Left colon (tissue), 2 donors: ENCODE results near the gene ZNF280A. TPM values are rescaled to one million over a fixed set of nuclear protein-coding genes. Genes with fewer than 3 reads are reported as not detected.
"Not testable (repeated sequence)": the region's sequence is repeated elsewhere in the genome, so short reads cannot be mapped to it uniquely, and the experiment has no call there.

Experiments
- ATAC-seq: fragments of 200-7000 bp; cut with Tn5 transposase; one replicate; pipeline ENCODE4 v1.9.1; 2020; ENCODE audit warnings: mild to moderate bottlenecking, moderate library complexity
- DNase-seq, 2 donors: peaks; one replicate each; pipeline ENCODE4 v3.0.0-alpha.2; 2020
- intact Hi-C, 2 donors: fragments of 100-400 bp; cut with DNase I in 1 of 2; cut with micrococcal nuclease in 1 of 2; formaldehyde crosslinking; loops; one replicate each; pipeline versions ENCODE4 v1.11.2 to v1.14.0; 2022; cut with DNase I, micrococcal nuclease
- total RNA-seq, 2 donors: library from RNA; stranded (reverse); fragmentation: NEBNext Ultra II Directional; extraction: Animal tissue kit (Norgen Biotek cat#: 25700); gene quantifications; one replicate each; pipeline ENCODE4 v1.2.1, GENCODE V29; 2021
- donor health status: DM: no; HTN: no; CAD: no.
- donor health status: DM: yes; HTN: yes; CAD: no.

ZNF280A gene
- total RNA-seq, 2 donors from 2014 or later: not detected

DNA sequence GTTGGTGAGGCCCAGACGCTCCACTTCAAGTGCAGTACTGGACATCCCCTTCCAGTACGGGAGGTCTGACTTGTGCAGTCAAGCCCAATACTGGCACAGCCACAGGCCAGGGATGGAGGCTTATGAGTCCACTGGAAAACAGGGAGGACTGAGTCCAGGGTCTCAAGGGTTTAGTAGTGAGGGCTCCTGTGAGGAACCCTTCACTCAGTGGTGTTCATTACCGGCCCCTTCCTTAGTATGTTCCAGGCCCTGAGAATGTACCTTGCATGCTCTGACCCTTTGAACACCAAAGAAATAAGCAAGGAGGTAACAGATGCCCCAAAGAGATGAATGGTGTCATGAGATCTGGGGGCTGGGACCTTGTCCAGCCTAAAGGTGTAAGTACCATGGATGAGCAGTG is 27.2 kb upstream of the ZNF280A start:
- DNase-seq (no peak), ATAC-seq (no peak)
- intact Hi-C loops: no loop called here

DNA sequence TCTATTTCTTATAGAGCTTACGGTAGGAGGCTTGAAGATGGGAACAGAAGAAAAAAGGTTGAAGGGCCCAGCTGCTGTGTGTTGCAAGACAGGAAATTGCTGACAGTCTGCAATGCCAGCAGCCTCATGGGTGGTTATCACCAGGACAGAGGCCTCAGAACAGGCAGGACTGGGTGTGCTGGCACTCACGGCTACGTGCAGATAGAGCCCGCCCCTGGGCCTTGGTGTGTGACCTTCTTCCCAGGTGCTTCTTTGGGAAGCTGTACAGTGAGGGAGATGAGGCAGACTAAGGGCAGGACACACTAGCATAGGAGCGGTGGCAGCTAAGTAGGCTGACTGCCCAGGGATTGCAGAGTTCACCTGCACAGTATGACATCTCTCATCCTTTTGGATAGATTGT is 26.4 kb upstream of the ZNF280A start:
- ATAC-seq (no peak), DNase-seq (no peak)
- intact Hi-C loops: no loop called here

DNA sequence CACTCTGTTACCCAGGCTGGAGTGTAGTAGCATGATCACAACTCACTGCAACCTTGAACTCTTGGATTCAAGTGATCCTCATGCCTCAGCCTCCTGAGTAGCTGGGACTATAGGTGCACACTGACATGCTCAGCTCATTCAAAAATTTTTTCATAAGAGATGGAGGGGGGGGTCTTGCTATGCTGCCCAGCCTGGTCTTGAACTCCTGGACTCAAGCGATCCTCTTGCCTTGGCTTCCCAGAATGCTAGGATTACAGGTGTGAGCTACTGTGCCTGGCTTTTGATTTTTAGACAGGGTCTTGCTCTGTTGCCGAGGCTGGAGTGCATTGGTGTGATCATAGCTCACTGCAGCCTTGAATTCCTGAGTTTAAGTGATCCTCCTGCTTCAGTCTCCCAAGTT is 25.0 kb upstream of the ZNF280A start:
- no peak for DNase-seq
- intact Hi-C loops: no loop called here
- no peak for ATAC-seq

DNA sequence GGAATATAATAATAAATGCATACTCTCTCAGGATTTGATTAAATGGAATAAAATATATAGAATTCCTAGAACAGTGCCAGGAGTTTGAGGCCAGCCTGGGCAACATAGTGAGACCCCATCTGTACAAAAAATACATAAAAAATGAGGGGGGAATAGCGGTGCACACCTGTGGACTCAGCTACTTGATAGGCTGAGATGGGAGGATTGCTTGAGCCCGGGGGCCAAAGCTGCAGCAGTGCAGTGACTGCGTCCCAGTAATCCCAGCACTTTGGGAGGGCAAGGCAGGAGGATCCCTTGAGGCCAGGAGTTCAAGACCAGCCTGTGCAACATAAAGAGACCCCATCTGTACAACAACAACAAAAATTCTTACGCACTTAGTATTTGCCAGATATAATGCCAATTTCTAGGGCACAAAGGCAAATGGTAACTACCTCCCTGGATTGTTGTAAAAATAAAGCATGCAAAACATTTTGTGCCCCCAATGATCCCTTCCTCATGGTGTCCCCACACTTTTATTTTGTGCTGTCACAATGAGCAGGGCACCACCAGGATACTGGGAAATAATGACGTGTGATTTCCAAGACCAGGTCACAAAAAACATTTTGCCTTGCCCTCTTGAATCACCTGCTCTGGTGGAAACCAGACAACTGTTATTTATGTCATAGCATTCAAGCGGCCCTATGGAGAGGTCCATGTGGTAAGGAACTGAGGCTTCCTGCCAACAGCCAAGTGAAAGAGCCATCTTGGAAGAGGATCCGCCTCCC is 18.3 kb upstream of the ZNF280A start:
- intact Hi-C loops: no loop called here
- no peak for ATAC-seq
- no peak for DNase-seq

DNA sequence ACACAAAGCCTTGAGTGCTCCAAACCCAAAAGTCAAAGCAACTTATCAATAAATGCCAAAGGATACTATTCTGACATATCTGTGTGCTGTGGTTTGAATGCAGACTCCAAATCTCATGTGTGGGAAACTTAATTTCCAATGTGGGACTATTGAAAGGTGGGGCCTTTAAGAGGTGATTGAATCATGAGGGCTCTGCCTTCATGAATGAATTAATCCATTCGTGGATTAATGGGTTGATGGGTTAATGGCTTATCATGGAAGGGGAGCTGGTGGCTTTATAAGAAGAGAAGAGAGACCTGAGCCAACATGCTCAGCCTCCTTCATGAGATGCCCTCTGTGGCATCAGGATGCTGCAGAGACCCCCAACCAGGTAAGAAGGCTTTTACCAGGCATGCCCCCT is 16.8 kb upstream of the ZNF280A start:
- intact Hi-C loops: no loop called here
- ATAC-seq: no peak
- no peak for DNase-seq

DNA sequence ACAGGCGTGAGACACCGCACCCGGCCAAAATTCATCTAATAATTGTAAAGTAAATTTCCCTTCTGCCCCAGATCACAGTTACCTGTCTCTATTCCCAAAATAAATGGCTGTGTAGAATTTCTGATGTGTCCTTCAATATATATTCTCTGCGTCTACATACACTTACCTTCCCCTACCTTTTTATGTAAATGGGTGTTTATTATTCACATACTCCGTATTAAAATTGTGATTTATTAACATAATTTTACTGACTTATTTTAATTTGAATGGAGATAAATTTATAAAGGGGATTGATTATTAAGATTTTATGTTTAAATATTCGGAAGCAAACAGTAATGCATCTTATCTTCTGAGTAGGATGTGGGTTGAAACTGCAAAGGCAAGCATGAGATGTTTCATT is 16.4 kb upstream of the ZNF280A start:
- ATAC-seq: no peak
- no peak for DNase-seq
- intact Hi-C loops: no loop called here

DNA sequence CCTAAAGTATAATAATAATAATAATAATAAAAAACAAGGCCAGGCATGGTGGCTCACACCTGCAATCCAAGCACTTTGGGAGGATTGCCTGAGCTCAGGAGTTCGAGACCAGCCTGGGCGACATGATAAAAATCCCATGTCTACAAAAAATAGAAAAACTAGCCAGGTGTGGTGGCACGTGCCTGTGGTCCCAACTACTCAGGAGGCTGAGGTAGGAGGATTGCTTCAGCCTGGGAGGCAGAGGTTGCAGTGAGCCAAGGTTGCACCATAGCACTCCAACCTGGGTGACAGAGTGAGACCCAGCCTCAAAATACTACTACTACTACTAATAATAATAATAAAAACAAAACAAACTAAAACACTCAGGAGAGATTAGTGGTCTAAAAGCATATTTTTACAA is 15.6 kb upstream of the ZNF280A start:
- intact Hi-C loops: no loop called here
- DNase-seq (no peak), ATAC-seq (no peak)

DNA sequence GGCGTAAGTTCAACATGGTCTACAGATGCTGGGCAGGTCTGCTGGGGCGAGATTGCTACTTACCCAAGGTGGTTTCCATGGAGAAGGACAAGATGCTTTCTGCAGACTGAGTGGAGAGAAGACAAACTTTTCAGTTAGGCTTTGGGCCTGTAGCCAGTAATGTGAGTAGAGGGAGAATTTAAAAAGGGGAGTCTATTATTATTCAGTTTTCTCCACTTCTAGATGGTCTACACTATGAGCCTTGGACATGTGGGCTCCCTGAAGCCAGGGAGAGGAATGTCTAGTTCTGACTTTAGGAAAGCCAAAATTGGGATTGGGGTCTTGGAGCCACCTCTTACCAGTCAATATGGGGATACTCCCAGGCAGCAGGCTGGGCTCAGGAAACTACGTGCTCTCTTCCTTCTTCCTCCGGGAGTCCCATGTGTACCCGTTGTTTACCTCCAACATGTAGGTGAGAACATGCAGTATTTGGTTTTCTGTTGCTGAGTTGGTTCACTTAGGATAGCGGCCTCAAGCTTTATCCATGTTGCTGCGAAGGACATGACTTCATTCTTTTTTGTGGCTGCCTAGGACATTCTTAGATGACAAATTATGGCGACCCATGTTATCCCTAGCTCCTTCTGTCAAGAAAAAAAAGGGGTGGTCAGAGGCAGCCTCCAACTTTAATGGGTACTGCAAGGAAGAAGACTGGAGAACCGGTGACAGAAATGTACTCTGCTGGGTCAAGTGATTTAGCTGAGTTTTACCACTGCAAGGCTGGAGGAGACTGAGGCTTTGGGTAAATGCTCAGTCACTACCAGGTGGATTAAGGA is 14.7 kb upstream of the ZNF280A start:
- intact Hi-C loops: no loop called here
- DNase-seq (no peak), ATAC-seq (no peak)

DNA sequence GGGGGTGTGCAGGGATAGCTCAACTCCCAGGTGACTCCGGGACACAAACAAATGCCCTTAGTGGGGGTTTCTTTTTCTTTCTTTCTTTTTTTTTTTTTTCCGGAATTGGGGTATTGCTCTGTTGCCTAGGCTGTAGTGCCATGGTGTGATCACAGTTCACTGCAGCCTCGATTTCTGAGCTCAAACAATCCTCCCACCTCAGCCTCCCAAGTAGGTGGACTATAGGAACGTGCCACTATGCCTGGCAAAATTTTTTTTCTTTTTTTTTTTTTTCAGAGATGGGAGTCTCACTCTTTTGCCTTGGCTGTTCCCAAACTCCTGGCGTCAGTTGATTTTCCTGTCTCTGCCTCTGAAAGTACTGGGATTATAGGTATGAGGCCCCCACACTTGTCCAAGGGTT is 13.8 kb upstream of the ZNF280A start:
- intact Hi-C loops: no loop called here
- ATAC-seq: no peak
- no peak for DNase-seq

DNA sequence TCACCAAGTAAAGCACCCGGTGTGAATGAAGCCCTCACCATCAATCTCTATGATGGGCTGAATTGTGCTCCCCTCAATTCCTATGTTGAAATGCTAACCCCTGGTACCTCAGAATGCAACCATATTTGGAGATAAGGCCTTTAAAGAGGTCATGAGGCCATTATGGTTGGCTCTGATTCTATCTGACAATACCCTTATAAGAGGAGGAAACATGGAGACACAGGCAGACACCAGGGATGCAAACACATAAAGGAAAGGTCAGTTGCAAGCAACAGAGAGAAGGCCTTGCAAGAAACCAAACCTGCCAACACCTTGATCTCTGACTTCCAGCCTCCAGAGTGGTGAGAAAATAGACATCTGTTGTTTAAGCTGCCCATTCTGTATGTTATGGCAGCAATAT is 13.3 kb upstream of the ZNF280A start:
- no peak for ATAC-seq
- DNase-seq: no peak
- intact Hi-C loops: no loop called here

DNA sequence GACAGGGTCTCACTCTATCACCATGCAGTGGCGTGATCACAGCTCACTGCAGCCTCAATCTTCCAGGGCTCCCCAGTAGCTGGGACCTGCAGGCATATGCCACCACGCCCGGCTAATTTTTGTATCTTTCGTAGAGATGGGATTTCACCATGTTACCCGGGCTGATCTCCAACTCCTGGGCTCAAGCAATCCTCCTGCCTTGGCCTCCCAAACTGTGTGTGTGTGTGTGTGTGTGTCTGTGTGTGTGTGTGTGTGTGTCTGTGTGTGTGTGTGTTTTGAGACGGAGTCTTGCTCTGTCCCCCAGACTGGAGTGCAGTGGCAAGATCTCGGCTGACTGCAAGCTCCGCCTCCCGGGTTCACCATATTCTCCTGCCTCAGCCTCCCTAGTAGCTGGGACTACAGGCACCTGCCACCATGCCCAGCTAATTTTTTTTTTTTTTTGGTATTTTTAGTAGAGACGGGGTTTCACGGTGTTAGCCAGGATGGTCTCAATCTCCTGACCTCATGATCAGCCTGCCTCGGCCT is 12.5 kb upstream of the ZNF280A start:
- DNase-seq, ATAC-seq, intact Hi-C loops: not testable (repeated sequence)

DNA sequence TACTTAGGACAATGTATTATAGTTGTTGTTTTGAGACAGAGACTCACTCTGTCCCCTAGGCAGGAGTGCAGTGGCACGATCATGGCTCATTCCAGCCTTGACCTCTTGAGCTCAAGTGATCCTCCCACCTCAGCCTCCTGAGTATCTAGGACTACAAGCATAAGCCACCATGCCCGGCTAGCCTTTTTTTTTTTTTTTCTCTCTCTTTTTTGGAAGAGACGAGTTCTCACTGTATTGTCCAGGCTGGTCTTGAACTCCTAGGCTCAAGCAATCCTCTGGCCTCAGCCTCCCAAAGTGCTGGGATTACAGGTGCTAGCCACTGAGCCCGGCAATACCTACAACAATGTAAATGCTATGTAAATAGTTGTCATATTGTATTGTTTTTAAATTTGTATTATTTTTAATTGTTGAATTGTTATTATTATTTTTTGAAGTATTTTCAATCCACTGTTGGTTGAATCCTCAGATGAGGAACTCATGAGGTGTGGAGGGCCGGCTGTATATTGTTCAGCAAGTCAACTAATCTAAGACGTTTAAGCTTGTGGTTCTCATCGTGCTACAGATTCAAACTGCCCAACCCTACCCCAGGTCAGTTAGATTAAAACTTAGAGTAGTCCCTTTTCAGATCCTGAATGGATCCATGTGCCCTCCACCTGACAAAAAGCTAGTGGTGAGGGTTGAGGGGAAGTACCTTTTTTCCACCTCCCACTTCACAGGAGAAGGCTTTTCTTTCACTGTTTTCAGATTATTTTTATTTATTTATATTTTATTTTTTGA is 11.9 kb upstream of the ZNF280A start:
- intact Hi-C loops: no loop called here
- DNase-seq (no peak), ATAC-seq (no peak)

DNA sequence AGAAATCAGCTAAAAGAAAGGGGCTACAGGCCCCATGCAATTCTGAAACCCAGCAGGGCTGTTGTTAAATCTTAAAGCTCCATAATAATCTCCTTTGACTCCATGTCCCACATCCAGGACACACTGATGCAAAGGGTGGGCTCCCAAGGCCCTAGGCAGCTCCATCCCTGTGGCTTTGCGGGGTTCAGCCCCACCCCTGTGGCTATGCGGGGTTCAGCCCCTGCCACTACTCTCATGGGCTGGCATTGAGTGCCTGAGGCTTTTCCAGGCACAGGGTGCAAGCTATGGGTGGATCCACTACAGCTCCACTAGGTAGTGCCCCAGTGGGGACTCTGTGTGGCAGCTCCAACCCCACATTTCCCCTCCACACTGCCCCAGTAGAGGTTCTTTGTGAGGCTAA is 8.7 kb upstream of the ZNF280A start:
- DNase-seq: no peak
- intact Hi-C loops: no loop called here
- ATAC-seq: no peak

DNA sequence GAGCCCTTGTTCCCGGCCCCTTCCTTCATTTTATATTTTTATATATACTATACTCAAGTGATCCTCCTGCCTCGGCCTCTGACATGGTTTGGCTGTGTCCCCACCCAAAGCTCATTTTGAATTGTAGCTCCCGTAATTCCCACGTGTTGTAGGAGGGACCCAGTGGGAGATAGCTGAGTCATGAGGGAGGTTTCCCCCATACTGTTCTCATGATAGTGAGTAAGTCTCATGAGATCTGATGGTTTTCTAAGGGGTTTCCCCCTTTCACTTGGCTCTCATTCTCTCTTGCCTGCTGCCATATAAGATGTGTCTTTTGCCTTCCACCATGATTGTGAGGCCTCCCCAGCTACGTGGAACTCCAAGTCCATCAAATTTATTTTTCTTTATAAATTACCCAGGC is 7.2 kb upstream of the ZNF280A start:
- ATAC-seq (no peak), DNase-seq (no peak)
- intact Hi-C loops: no loop called here

DNA sequence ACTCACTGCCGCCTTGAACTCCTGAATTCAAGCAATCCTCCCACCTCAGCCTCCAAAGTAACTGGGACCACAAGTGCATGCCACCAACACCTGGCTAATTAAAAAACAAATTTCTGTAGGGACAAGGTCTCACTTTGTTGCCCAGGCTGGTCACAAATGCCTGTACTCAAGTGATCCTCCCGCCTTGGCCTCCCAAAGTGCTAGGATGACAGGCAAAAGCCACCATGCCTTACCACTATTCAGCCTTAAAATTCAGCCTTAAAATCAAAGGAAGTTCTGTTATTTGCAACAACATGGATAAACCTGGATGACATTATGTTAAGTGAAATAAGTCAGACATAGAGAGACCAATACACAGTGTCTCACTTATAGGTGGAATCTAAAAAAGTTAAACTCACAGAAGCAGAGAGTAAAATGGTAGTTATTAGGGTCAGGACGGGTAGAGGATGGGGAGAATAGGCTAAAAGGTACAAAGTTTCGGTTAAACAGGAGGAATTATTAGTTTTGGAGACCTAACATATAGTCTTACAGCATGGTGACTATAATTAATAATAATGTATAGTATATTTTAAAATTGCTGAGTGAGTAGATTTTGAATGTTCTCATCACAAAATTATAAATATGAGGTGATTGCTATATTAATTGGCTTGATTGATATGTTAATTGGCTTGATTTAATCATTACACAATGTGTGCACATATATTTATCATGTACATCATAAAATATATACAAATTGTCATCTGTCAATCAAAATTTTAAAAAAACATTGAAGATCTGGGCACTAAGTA is 6.2 kb upstream of the ZNF280A start:
- intact Hi-C loops: no loop called here
- ATAC-seq: no peak

DNA sequence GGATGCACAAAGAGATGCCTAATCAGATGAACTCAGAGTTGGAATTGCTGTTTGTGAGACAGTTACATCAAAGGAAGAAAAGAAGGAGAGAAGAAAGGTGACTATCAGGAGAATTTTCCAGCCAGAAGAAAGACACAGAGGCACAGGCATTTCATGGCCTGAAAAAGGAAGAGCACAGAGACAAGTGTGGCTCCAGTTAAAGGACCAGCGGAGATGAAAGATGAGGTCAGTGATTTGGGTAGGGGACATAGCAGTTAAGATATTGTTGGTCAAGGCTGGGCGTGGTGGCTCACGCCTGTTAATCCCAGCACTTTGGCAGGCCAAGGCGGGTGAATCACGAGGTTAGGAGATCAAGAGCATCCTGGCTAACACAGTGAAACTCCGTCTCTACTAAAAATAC is 3.4 kb upstream of the ZNF280A start:
- no peak for DNase-seq
- no peak for ATAC-seq
- intact Hi-C loops: no loop called here

More for the DNA sequence above, 6.2 kb upstream of the ZNF280A start:
- DNase-seq: no peak

DNA sequence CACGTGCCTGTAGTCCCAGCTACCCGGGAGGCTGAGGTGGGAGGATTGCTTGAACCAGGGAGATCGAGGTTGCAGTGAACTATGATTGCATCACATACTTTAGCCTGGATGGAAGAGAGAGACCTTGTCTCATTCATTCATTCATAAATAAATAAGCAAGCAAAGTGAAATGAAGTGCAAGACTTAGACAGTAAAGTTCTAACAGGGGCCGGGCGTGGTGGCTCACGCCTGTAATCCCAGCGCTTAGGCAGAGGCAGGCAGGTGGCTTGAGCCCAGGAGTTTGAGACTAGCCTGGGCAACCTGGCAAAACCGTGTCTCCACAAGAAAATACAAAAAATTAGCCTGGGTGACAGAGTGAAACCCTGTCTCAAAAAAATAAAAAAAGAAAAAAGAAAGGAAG is 1.6 kb upstream of the ZNF280A start:
- intact Hi-C loops: no loop called here
- DNase-seq (no peak), ATAC-seq (no peak)

DNA sequence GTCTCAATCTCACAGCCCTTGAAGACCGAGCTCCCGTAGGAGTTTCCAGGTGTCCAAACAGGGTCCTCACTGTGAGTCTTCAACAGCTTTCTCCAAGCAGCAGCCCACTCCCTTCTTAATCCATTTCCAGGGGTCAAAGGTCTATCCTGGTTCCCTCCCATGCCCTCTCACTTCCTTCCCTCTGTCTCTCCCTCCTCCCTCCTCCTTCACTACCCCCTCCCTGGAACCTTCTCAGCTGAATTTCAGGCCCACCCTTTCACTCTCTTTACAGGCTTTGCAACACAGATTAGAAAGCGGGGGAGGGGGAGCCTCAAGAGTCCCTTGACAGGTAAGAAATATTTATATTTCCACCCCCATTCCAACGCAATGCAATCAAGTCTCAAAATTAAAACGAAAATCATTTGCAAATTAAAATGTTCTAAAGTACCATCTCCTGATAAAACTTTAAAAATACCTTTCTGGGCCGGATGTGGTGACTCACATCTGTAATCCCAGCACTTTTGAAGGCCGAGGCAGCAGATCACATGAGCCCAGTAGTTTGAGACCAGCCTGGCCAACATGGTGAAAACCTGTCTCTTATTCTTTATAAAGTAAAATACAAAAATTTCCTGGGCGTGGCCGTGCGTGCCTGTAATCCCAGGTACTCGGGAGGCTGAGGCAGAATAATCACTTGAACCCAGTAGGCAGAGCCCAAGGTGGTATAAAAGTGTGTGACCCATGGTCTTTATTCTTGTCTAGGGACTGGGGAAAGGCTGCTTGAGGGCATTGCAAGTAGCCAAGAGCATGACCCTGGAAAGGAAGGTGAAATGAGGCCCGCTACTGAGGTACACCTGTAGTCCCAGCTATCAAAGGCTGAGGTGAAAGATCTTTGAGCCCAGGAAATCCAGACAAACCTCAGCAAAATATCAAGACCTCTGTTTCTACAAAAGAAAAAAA is 865 bp upstream of the ZNF280A start:
- ATAC-seq (no peak), DNase-seq (no peak)
- intact Hi-C loops: no loop called here
